ENCODE data around the gene SLC16A13.

The SLC16A13 gene

GRCh38 chr17:7072406-7072805 lies 36.6 kb downstream of the SLC16A13 start:
- Histone ChIP-seq H3K4me3 (ENCODE audit: low read length) (no peak overlapping the region), H3K27me3 (ENCODE audit: low read depth, low read length) (no peaks in the 10 kb centered on the region), H4K20me1 (ENCODE audit: insufficient read depth, low read length) (no peaks in the 10 kb centered on the region), H3K27ac (ENCODE audit: low read length) (no peak overlapping the region), H3K79me2 (ENCODE audit: low read length) (no peaks in the 10 kb centered on the region), H3K36me3 (replicated peaks; ENCODE audit: low read depth, low read length) (no peaks in the 10 kb centered on the region), H3K9me3 (ENCODE audit: insufficient read depth, low read length) (no peaks in the 10 kb centered on the region), H3K4me1 (ENCODE audit: low read length) (no peaks in the 10 kb centered on the region), H3K9ac (ENCODE audit: low read length) (no peak overlapping the region), H3K4me2 (ENCODE audit: low read length) (no peak overlapping the region), H2AFZ (ENCODE audit: low read depth, low read length) (no peak overlapping the region)
- TF ChIP-seq EZH2phosphoT487 (IDR thresholded peaks at IDR 0.05; ENCODE audit: low read depth) (no peak), CTCF (IDR thresholded peaks at IDR 0.05; ENCODE audit: low read depth, low read length) (no peak)

GRCh38 chr17:7074931-7075330 lies 39.1 kb downstream of the SLC16A13 start:
- TF ChIP-seq CTCF (IDR thresholded peaks at IDR 0.05; ENCODE audit: low read depth, low read length) (no peak), EZH2phosphoT487 (IDR thresholded peaks at IDR 0.05; ENCODE audit: low read depth) (no peak)
- H3K9me3 ChIP-seq (ENCODE audit: insufficient read depth, low read length), result no peaks in the 10 kb centered on the region
- H4K20me1 ChIP-seq (ENCODE audit: insufficient read depth, low read length), result no peaks in the 10 kb centered on the region

GRCh38 chr17:7077911-7078546 lies 42.2 kb downstream of the SLC16A13 start:
- Histone ChIP-seq H2AFZ (ENCODE audit: low read depth, low read length) (no peak overlapping the region), H3K27me3 (ENCODE audit: low read depth, low read length) (no peaks in the 10 kb centered on the region)

More at GRCh38 chr17:7074931-7075330, 39.1 kb downstream of the SLC16A13 start:
- Histone ChIP-seq H3K36me3 (replicated peaks; ENCODE audit: low read depth, low read length) (no peaks in the 10 kb centered on the region), H3K4me3 (ENCODE audit: low read length) (no peak overlapping the region), H3K79me2 (ENCODE audit: low read length) (no peaks in the 10 kb centered on the region), H3K9ac (ENCODE audit: low read length) (no peak overlapping the region), H3K27ac (ENCODE audit: low read length) (no peak overlapping the region), H2AFZ (ENCODE audit: low read depth, low read length) (no peak overlapping the region), H3K4me2 (ENCODE audit: low read length) (no peak overlapping the region), H3K4me1 (ENCODE audit: low read length) (no peaks in the 10 kb centered on the region), H3K27me3 (ENCODE audit: low read depth, low read length) (no peaks in the 10 kb centered on the region)

GRCh38 chr17:7078711-7079110 lies 42.9 kb downstream of the SLC16A13 start:
- no peak overlapping the region for H3K4me2 ChIP-seq (ENCODE audit: low read length)
- no peaks in the 10 kb centered on the region for H3K27me3 ChIP-seq (ENCODE audit: low read depth, low read length)

More at GRCh38 chr17:7077911-7078546, 42.2 kb downstream of the SLC16A13 start:
- Histone ChIP-seq H3K4me3 (ENCODE audit: low read length) (no peak overlapping the region), H4K20me1 (ENCODE audit: insufficient read depth, low read length) (no peaks in the 10 kb centered on the region), H3K36me3 (replicated peaks; ENCODE audit: low read depth, low read length) (no peaks in the 10 kb centered on the region), H3K4me2 (ENCODE audit: low read length) (no peak overlapping the region), H3K79me2 (ENCODE audit: low read length) (no peaks in the 10 kb centered on the region), H3K9ac (ENCODE audit: low read length) (no peak overlapping the region), H3K9me3 (ENCODE audit: insufficient read depth, low read length) (no peaks in the 10 kb centered on the region), H3K4me1 (ENCODE audit: low read length) (no peaks in the 10 kb centered on the region), H3K27ac (ENCODE audit: low read length) (no peak overlapping the region)
- no peak for TF ChIP-seq EZH2phosphoT487 (IDR thresholded peaks at IDR 0.05; ENCODE audit: low read depth)
- no peak for TF ChIP-seq CTCF (IDR thresholded peaks at IDR 0.05; ENCODE audit: low read depth, low read length)

More at GRCh38 chr17:7078711-7079110, 42.9 kb downstream of the SLC16A13 start:
- Histone ChIP-seq H4K20me1 (ENCODE audit: insufficient read depth, low read length) (no peaks in the 10 kb centered on the region), H3K4me3 (ENCODE audit: low read length) (no peak overlapping the region), H3K79me2 (ENCODE audit: low read length) (no peaks in the 10 kb centered on the region), H3K36me3 (replicated peaks; ENCODE audit: low read depth, low read length) (no peaks in the 10 kb centered on the region), H3K9ac (ENCODE audit: low read length) (no peak overlapping the region), H3K4me1 (ENCODE audit: low read length) (no peaks in the 10 kb centered on the region), H2AFZ (ENCODE audit: low read depth, low read length) (no peak overlapping the region), H3K9me3 (ENCODE audit: insufficient read depth, low read length) (no peaks in the 10 kb centered on the region), H3K27ac (ENCODE audit: low read length) (no peak overlapping the region)
- TF ChIP-seq EZH2phosphoT487 (IDR thresholded peaks at IDR 0.05; ENCODE audit: low read depth) (no peak), CTCF (IDR thresholded peaks at IDR 0.05; ENCODE audit: low read depth, low read length) (no peak)

Measured in OCI-LY3 (cell line).